WI38 (cell line): Measurements from ENCODE around the gene MICALL2.

Experiments
- H3K4me3 ChIP-seq: 2 replicates; pipeline ENCODE4 v1.5.1; 2011; ENCODE audit warnings: low read depth, mild to moderate bottlenecking, control low read depth, low read length
- CTCF ChIP-seq: IDR thresholded peaks from 2 replicates; pipeline ENCODE4 v1.5.1; 2012; ENCODE audit warnings: low read depth, mild to moderate bottlenecking, control low read depth, low read length

The MICALL2 gene

DNA sequence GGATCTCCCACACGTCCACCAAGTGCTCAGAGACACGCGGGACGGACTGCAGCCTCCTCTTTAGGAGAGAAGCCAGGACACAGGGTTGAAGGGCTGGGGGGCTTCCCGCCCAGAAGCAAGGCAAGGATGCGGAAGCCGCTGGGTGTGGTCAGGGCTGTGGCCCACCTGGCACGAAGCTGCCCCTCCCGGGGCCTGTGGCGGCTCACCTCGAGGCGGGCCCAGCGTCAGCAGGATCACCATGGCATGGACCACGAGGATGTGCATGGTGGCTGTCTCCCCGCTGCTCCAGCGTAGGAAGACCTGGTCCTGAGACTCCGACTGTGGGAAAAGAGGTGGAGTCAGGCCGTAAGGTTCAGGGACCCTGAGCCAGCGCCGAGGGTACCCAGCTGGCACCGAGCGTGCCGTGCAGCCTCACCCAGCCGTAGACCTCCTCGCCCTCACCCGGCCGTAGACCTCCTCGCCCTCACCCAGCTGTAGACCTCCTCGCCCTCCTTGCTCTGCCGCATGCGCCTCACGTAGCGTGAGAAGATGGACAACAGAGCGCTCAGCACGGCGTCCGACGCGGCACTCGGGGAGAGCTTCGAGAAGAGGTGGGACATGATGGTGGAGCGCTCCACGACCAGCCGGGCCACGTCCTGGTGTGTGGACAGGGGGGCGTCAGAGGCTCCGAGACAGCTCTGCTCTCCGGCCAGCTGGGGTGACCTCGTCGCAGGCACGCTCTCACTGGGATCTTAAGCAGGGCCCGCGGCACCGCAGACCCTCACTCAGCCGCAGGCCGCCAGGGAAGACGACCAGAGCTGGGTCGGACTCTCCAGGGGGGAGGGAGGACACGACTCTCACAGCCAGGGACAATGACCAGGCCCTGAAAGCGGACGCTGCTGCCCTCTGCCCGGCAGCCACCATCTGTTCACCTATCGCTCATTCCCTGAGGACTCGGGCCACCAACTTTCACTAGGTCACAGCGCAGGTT is 24.6 kb upstream of the MICALL2 start:
- no peak overlapping the region for H3K4me3 ChIP-seq
- TF ChIP-seq CTCF, result no peak

- no peak overlapping the region for H3K4me3 ChIP-seq
- TF ChIP-seq CTCF, result no peak
Measured at GRCh38 chr7:1483079-1483478, 23.8 kb upstream of the MICALL2 start.

DNA sequence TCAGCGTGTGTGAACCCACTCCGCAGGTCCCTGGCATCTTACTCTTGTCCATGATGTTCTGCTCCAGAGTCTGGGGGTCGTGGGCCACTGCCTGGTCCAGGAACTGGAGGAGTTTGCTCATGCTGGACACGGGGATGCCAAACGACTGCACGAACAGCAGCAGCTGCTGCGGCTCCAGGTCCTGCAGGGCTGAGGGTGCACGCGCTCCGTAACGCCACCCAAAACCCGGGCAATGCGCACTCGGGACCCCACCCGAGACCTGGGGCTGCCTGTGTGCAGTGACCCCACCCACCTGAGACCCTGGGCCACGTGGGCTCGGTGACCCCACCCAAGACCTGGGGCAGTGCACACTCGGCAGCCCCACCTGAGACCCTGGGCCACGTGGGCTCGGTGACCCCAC is 22.0 kb upstream of the MICALL2 start:
- TF ChIP-seq CTCF, result no peak
- no peak overlapping the region for H3K4me3 ChIP-seq

GRCh38 chr7:1480670-1481069 is 21.4 kb upstream of the MICALL2 start:
- TF ChIP-seq CTCF, result no peak

GRCh38 chr7:1479287-1479686 is 20.0 kb upstream of the MICALL2 start:
- no peak overlapping the region for H3K4me3 ChIP-seq
- no peak for TF ChIP-seq CTCF

More at GRCh38 chr7:1480670-1481069, 21.4 kb upstream of the MICALL2 start:
- H3K4me3 ChIP-seq, result no peak overlapping the region

DNA sequence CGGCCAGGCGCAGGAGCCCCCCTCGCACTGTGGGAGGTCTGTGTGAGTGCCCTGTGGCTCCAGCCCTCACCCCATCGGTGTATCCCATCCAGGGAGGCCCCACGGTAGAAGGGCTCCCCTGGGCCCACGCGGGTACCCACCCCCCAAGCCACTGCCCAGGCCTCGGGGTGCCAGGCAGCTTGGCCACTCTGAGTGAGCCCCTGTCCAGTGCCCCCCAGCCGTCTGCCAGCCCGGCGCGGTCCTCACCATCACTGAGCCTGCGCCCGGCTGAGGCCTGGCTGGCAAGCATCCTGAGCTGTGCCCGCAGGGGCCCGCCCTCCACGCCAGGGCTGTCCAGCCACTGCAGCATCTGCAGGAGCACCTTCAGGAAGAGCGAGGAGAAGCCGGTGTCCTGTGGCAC is 19.2 kb upstream of the MICALL2 start:
- TF ChIP-seq CTCF, result no peak
- H3K4me3 ChIP-seq, result no peak overlapping the region

DNA sequence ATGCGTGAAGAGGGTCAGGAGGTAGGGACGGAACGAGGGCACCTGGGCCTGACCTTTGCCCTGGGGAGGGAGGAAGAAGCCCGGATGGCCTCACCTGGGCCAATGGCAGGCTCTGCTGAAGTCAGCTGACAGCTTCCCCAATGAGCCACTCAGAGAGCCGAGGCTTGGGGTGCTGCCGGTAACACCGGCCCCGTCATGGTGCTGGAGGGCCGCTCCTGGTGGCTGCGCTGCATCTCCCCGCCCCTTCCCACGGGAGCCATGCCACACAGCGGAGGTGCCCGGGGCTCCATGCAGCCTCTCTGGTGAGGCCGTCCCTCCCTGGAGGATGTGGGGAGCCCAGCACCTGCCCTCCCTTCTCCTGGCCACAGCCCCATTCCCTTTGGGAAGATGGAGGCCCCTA is 17.6 kb upstream of the MICALL2 start:
- no peak for TF ChIP-seq CTCF
- H3K4me3 ChIP-seq, result no peak overlapping the region
